Tibial nerve (tissue), 4 donors: ENCODE data around the gene ZNF454.

ENCODE experiments used
- EP300 ChIP-seq, 2 donors: sonication (generic); formaldehyde crosslinking; IDR thresholded peaks; one replicate each; pipeline ENCODE4 v1.6.1; 2017; ENCODE audit warnings: antibody characterized with exemption in 2 of 2, mild to moderate bottlenecking in 1 of 2
- POLR2A ChIP-seq, 2 donors: fragments of 450-650 bp; IDR thresholded peaks; one replicate each; pipeline ENCODE4 v1.6.1; 2017; ENCODE audit warnings: antibody characterized with exemption in 2 of 2, mild to moderate bottlenecking in 2 of 2, moderate library complexity in 2 of 2
- TF ChIP-seq, protein P1 (sequence below), 5 experiments: fragments of 200-600 bp in 3 of 5; fragments of 450-650 bp in 2 of 5; sonication (generic) in 3 of 5; IDR thresholded peaks; one replicate each; pipeline ENCODE4 v1.5.1; 2016 to 2019; ENCODE audit warnings: antibody characterized with exemption in 5 of 5, mild to moderate bottlenecking in 3 of 5, moderate library complexity in 2 of 5

DNA sequence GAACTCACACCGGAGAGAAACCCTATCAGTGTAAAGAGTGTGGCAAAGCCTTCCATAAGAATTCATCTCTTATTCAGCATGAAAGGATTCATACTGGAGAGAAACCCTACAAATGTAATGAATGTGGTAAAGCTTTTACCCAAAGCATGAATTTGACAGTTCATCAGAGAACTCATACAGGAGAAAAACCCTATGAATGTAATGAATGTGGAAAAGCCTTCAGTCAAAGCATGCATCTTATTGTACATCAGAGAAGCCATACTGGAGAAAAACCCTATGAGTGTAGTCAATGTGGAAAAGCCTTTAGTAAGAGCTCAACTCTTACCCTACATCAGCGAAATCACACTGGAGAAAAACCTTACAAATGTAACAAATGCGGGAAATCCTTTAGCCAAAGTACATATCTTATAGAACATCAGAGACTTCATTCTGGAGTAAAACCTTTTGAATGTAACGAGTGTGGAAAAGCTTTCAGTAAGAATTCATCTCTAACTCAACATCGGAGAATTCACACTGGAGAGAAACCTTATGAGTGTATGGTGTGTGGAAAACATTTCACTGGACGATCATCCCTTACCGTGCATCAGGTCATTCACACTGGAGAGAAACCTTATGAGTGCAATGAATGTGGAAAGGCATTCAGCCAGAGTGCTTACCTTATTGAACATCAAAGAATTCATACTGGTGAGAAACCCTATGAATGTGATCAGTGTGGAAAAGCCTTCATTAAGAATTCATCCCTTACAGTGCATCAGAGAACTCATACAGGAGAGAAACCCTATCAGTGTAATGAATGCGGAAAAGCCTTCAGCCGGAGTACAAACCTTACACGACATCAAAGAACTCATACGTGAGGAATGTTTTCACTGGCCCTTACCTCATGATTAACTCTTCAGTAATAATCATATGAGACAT lies 8.9 kb upstream of the ZNF454 start:
- TF ChIP-seq, protein P1, sequence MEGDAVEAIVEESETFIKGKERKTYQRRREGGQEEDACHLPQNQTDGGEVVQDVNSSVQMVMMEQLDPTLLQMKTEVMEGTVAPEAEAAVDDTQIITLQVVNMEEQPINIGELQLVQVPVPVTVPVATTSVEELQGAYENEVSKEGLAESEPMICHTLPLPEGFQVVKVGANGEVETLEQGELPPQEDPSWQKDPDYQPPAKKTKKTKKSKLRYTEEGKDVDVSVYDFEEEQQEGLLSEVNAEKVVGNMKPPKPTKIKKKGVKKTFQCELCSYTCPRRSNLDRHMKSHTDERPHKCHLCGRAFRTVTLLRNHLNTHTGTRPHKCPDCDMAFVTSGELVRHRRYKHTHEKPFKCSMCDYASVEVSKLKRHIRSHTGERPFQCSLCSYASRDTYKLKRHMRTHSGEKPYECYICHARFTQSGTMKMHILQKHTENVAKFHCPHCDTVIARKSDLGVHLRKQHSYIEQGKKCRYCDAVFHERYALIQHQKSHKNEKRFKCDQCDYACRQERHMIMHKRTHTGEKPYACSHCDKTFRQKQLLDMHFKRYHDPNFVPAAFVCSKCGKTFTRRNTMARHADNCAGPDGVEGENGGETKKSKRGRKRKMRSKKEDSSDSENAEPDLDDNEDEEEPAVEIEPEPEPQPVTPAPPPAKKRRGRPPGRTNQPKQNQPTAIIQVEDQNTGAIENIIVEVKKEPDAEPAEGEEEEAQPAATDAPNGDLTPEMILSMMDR (IDR thresholded peaks at IDR 0.05), result no peak
- TF ChIP-seq POLR2A (IDR thresholded peaks at IDR 0.05) (no peak), EP300 (IDR thresholded peaks at IDR 0.05) (no peak)
